K562 (cell line): Measurements from ENCODE around the gene CFAP157. TPM values are rescaled to one million over a fixed set of nuclear protein-coding genes. Genes with fewer than 3 reads are reported as not detected.
A peak's percentile ranks its signal among the peaks of the same experiment; 100 is the strongest.

Source experiments
- ARID1B ChIP-seq: fragments of 450-650 bp; IDR thresholded peaks from 2 replicates; pipeline ENCODE4 v1.6.1; 2016; ENCODE audit warnings: antibody characterized with exemption, mild to moderate bottlenecking, inconsistent platforms
- BHLHE40 ChIP-seq: IDR thresholded peaks from 2 replicates; pipeline ENCODE4 v1.6.1; 2011; ENCODE audit warnings: low read length, improper control_type of control experiment
- BRD9 ChIP-seq: fragments of 450-650 bp; IDR thresholded peaks from 2 replicates; pipeline ENCODE4 v1.6.1; 2018; ENCODE audit warnings: low read depth; ENCODE audit not compliant: partially characterized antibody
- DNMT1 ChIP-seq: fragments of 450-650 bp; IDR thresholded peaks from 2 replicates; pipeline ENCODE4 v1.6.1; 2016; ENCODE audit warnings: antibody characterized with exemption, mild to moderate bottlenecking
- ESRRB ChIP-seq: fragments of 250-450 bp; sonication (Bioruptor Pico); IDR thresholded peaks from 2 replicates; pipeline ENCODE4 v1.5.0; 2020; ENCODE audit warnings: mild to moderate bottlenecking, moderate library complexity, borderline replicate concordance
- GABPA ChIP-seq: fragments of 200-800 bp; sonication (Bioruptor generic); conservative IDR thresholded peaks from 2 replicates; pipeline ENCODE4 v1.6.1; 2016; ENCODE audit warnings: low read depth, missing genetic modification characterization, missing compliant biosample characterization
- GTF2F1 ChIP-seq: IDR thresholded peaks from 2 replicates; pipeline ENCODE4 v1.6.1; 2011; ENCODE audit warnings: low read depth, low read length, improper control_type of control experiment
- POLR2AphosphoS5 ChIP-seq: IDR thresholded peaks from 2 replicates; pipeline ENCODE4 v1.6.1; 2011; ENCODE audit warnings: mild to moderate bottlenecking, low read depth, low read length, moderate library complexity; ENCODE audit not compliant: control insufficient read depth, insufficient read depth
- RAD21 ChIP-seq, 2 experiments: fragments of 250-450 bp in 1 of 2; fragments of 450-650 bp in 1 of 2; sonication (Bioruptor Pico) in 1 of 2; formaldehyde crosslinking in 1 of 2; IDR thresholded peaks in 1 of 2; conservative IDR thresholded peaks in 1 of 2; 2 replicates each; pipeline versions ENCODE4 v1.4.0 to v1.8.0; 2020 to 2022; ENCODE audit warnings: mild to moderate bottlenecking in 2 of 2, moderate library complexity in 1 of 2
- SMAD3 ChIP-seq: fragments of 450-650 bp; formaldehyde crosslinking; conservative IDR thresholded peaks from 2 replicates; pipeline ENCODE4 v1.4.0; 2020; ENCODE audit warnings: mild to moderate bottlenecking
- TAF1 ChIP-seq: IDR thresholded peaks from 2 replicates; pipeline ENCODE4 v1.6.1; 2011; ENCODE audit warnings: mild to moderate bottlenecking, low read length, moderate library complexity; ENCODE audit not compliant: insufficient read depth, control insufficient read depth, severe bottlenecking; ENCODE audit errors: extremely low read depth
- TGIF2 ChIP-seq: sonication (generic); formaldehyde crosslinking; IDR thresholded peaks from 2 replicates; pipeline ENCODE4 v1.8.1; 2022; ENCODE audit warnings: mild to moderate bottlenecking, missing genetic modification reagents, moderate library complexity
- polyA plus RNA-seq, 8 experiments: library from polyadenylated mRNA; depleted of rRNA in 4 of 8; stranded (reverse) in 5 of 8; unstranded in 3 of 8; fragments of >200 nt; fragmentation: Nextera tagmentation in 2 of 8; fragmentation: Illumina TruSeq in 1 of 8; extraction: Ambion mirVana in 2 of 8; extraction: Trizol in 1 of 8; gene quantifications; 2 replicates each; pipeline versions ENCODE4 v1.2.1 to v1.2.3, GENCODE V29; 2011 to 2014; ENCODE audit warnings: inconsistent platforms in 1 of 8, missing spikeins in 1 of 8
- total RNA-seq, 7 experiments: library from RNA; depleted of rRNA in 6 of 7; stranded (reverse); fragments of >200 nt in 6 of 7; fragmentation: Illumina TruSeq in 2 of 7; extraction: Trizol in 2 of 7; gene quantifications; 2 replicates each; pipeline versions ENCODE4 v1.2.1 to v1.2.3, GENCODE V29; 2011 to 2021; ENCODE audit warnings: low replicate concordance in 1 of 7
- TF ChIP-seq, protein P1 (sequence below), 2 experiments: fragments of 450-650 bp; formaldehyde crosslinking in 1 of 2; IDR thresholded peaks; 2 replicates each; pipeline versions ENCODE4 v1.4.0 to v1.6.1; 2014 to 2020; ENCODE audit warnings: mild to moderate bottlenecking in 2 of 2, borderline replicate concordance in 1 of 2, low read depth in 1 of 2
- TF ChIP-seq, protein P2 (sequence below): fragments of 450-650 bp; conservative IDR thresholded peaks from 2 replicates; pipeline ENCODE4 v1.6.1; 2016; ENCODE audit warnings: missing genetic modification characterization, low read depth, mild to moderate bottlenecking, control low read depth, missing compliant biosample characterization

CFAP157 gene
- total and polyA plus RNA-seq, 9 of the 15 experiments (the other 6 are each of a cell fraction or from before 2014, with no cell fraction given): 0.03 TPM; not detected in 8

DNA sequence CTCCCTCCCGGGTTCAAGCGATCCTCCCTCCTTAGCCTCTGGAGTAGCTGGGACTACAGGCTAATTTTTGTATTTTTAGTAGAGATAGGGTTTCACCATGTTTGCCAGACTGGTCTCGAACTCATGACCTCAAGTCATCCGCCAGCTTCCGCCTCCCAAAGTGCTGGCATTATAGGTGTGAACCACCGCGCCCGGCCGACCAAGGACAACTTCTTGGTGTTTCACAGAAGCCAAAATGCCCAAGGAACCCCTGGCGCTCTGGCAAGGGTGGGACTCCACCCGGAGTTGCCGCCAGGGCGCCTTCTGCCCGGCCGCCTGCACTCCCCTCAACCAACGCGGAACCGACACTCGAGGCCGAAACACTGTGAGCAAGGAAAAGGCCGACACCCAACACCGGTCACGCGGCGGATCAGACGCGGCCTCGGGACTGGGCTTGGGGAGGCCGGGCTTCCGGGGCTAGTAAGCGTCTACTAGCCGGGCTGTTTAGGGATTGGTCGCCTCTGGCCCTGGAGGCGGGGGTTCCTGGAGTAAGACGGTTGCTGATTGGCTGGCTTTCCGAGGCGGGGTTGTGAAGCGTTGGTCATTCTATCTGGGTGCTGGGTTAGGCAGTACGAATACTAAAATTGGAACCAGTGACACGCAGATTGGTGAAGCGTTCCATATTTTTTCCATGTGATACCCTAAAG lies 7.7 kb upstream of the CFAP157 start (continued):
- TF ChIP-seq TGIF2 (0 out of 2 replicates have a peak, but pooled peaks have one; percentile 43), GABPA (tag) (peak; percentile 77), POLR2AphosphoS5 (peak; percentile 65; the same call in 1 of the 2 replicates), DNMT1 (no peak), ARID1B (0 out of 2 replicates have a peak, but pooled peaks have one; percentile 31), ESRRB (no peak), RAD21 (CRISPR knock-in tag; conservative IDR thresholded peaks at IDR 0.05 in 1 of 2, IDR thresholded peaks at IDR 0.05 in 1 of 2) (no peak), TAF1 (peak; percentile 55), GTF2F1 (no peak), BRD9 (no peak), SMAD3 (peak; percentile 50; the same call in 1 of the 2 replicates), BHLHE40 (peak; percentile 91)
- TF ChIP-seq, protein P1, sequence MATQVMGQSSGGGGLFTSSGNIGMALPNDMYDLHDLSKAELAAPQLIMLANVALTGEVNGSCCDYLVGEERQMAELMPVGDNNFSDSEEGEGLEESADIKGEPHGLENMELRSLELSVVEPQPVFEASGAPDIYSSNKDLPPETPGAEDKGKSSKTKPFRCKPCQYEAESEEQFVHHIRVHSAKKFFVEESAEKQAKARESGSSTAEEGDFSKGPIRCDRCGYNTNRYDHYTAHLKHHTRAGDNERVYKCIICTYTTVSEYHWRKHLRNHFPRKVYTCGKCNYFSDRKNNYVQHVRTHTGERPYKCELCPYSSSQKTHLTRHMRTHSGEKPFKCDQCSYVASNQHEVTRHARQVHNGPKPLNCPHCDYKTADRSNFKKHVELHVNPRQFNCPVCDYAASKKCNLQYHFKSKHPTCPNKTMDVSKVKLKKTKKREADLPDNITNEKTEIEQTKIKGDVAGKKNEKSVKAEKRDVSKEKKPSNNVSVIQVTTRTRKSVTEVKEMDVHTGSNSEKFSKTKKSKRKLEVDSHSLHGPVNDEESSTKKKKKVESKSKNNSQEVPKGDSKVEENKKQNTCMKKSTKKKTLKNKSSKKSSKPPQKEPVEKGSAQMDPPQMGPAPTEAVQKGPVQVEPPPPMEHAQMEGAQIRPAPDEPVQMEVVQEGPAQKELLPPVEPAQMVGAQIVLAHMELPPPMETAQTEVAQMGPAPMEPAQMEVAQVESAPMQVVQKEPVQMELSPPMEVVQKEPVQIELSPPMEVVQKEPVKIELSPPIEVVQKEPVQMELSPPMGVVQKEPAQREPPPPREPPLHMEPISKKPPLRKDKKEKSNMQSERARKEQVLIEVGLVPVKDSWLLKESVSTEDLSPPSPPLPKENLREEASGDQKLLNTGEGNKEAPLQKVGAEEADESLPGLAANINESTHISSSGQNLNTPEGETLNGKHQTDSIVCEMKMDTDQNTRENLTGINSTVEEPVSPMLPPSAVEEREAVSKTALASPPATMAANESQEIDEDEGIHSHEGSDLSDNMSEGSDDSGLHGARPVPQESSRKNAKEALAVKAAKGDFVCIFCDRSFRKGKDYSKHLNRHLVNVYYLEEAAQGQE (IDR thresholded peaks at IDR 0.05; ENCODE audit: borderline replicate concordance): no peak
- TF ChIP-seq, protein P1 (CRISPR knock-in tag; IDR thresholded peaks at IDR 0.05; ENCODE audit: low read depth): peak; percentile 82
- TF ChIP-seq, protein P2, sequence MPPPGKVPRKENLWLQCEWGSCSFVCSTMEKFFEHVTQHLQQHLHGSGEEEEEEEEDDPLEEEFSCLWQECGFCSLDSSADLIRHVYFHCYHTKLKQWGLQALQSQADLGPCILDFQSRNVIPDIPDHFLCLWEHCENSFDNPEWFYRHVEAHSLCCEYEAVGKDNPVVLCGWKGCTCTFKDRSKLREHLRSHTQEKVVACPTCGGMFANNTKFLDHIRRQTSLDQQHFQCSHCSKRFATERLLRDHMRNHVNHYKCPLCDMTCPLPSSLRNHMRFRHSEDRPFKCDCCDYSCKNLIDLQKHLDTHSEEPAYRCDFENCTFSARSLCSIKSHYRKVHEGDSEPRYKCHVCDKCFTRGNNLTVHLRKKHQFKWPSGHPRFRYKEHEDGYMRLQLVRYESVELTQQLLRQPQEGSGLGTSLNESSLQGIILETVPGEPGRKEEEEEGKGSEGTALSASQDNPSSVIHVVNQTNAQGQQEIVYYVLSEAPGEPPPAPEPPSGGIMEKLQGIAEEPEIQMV: no peak; the same call in 1 of the 2 replicates
